ENCODE results near the gene ARHGAP24.
"Not testable (repeated sequence)": the region's sequence is repeated elsewhere in the genome, so short reads cannot be mapped to it uniquely, and the experiment has no call there.

ARHGAP24 gene

GRCh38 chr4:85656759-85657505, 182.0 kb downstream of the ARHGAP24 start:
- DNase-seq (ENCODE audit: low read depth) = no peak

GRCh38 chr4:85658766-85659439, 184.0 kb downstream of the ARHGAP24 start:
- peak; percentile 34 for DNase-seq (ENCODE audit: low read depth)

GRCh38 chr4:85659610-85660218, 184.8 kb downstream of the ARHGAP24 start:
- DNase-seq (ENCODE audit: low read depth) = peak; percentile 40

GRCh38 chr4:85666625-85667024, 191.7 kb downstream of the ARHGAP24 start:
- DNase-seq (ENCODE audit: low read depth) = not testable (repeated sequence)

- DNase-seq (ENCODE audit: low read depth) = no peak
Observed at GRCh38 chr4:85669204-85669603, 194.3 kb downstream of the ARHGAP24 start.

- DNase-seq (ENCODE audit: low read depth) = no peak
Observed at GRCh38 chr4:85669992-85670548, 195.1 kb downstream of the ARHGAP24 start.

- DNase-seq (ENCODE audit: low read depth) = no peak
Observed at GRCh38 chr4:85671120-85671519, 196.2 kb downstream of the ARHGAP24 start.

GRCh38 chr4:85672116-85672515, 197.2 kb downstream of the ARHGAP24 start:
- DNase-seq (ENCODE audit: low read depth) = no peak

GRCh38 chr4:85672959-85673358, 198.0 kb downstream of the ARHGAP24 start:
- no peak for DNase-seq (ENCODE audit: low read depth)

GRCh38 chr4:85673540-85673939, 198.6 kb downstream of the ARHGAP24 start:
- no peak for DNase-seq (ENCODE audit: low read depth)

GRCh38 chr4:85675076-85676049, 200.4 kb downstream of the ARHGAP24 start:
- no peak for DNase-seq (ENCODE audit: low read depth)

GRCh38 chr4:85676050-85676425, 201.1 kb downstream of the ARHGAP24 start:
- DNase-seq (ENCODE audit: low read depth) = no peak

GRCh38 chr4:85676850-85677590, 202.1 kb downstream of the ARHGAP24 start:
- peak; percentile 67 for DNase-seq (ENCODE audit: low read depth)

GRCh38 chr4:85681221-85681657, 206.3 kb downstream of the ARHGAP24 start:
- DNase-seq (ENCODE audit: low read depth) = peak; percentile 93

- DNase-seq (ENCODE audit: low read depth) = no peak
Observed at GRCh38 chr4:85681921-85682320, 207.0 kb downstream of the ARHGAP24 start.

- DNase-seq (ENCODE audit: low read depth) = no peak
Observed at GRCh38 chr4:85682391-85682790, 207.4 kb downstream of the ARHGAP24 start.

GRCh38 chr4:85684676-85685075, 209.7 kb downstream of the ARHGAP24 start:
- no peak for DNase-seq (ENCODE audit: low read depth)

GRCh38 chr4:85686398-85686797, 211.4 kb downstream of the ARHGAP24 start:
- DNase-seq (ENCODE audit: low read depth) = no peak

GRCh38 chr4:85688055-85688740, 213.2 kb downstream of the ARHGAP24 start:
- DNase-seq (ENCODE audit: low read depth) = no peak

- no peak for DNase-seq (ENCODE audit: low read depth)
Observed at GRCh38 chr4:85696661-85697060, 221.7 kb downstream of the ARHGAP24 start.

Measured in amniotic epithelial cell (primary cell).